ENCODE measurements around the gene PAGE1. TPM values are rescaled to one million over a fixed set of nuclear protein-coding genes. Genes with fewer than 3 reads are reported as not detected.

The PAGE1 gene
- total RNA-seq, 2 experiments from 2014 or later = not detected

GRCh38 chrX:49659771-49660170 is 36.0 kb downstream of the PAGE1 start:
- Mint-ChIP-seq H3K4me3 (no peak overlapping the region), H3K4me1 (ENCODE audit: low read depth) (no peaks in the 10 kb centered on the region), H3K27ac (no peak overlapping the region), H3K27me3 (no peaks in the 10 kb centered on the region), H3K36me3 (ENCODE audit: low read depth) (no peaks in the 10 kb centered on the region), H3K9me3 (no peaks in the 10 kb centered on the region)
- no peaks in the 10 kb centered on the region for H3K9me3 ChIP-seq (ENCODE audit: control insufficient read depth in 1 of 2, insufficient read depth in 1 of 2, low read length in 2 of 2)
- TF ChIP-seq CTCF (IDR thresholded peaks at IDR 0.05) = no peak
- no peak overlapping the region for H3K4me3 ChIP-seq (ENCODE audit: low read length)
- DNase-seq (no peak), ATAC-seq (ENCODE audit: poor library complexity) (no peak)
- ChIA-PET CTCF (interaction anchor here (0.6 kb wide), 1 partner anchor 11 kb away, joined by 3 read pairs; no protein-coding TSS in a partner anchor), POLR2A (no interaction called here)
- H3K27ac ChIP-seq (ENCODE audit: low read depth in 1 of 2, low read length in 2 of 2) = no peak overlapping the region
- intact Hi-C loops (cut with DNase I, micrococcal nuclease) = no loop called here
- no peaks in the 10 kb centered on the region for H3K36me3 ChIP-seq (ENCODE audit: insufficient read depth, low read length)
- no peaks in the 10 kb centered on the region for H3K4me1 ChIP-seq (ENCODE audit: insufficient read depth, low read length)
- peaks cover 0 to 3% of the 10 kb centered on the region in 2 experiments for H3K27me3 ChIP-seq (ENCODE audit: control insufficient read depth in 1 of 2, insufficient read depth in 2 of 2, low read length in 2 of 2)

GRCh38 chrX:49656533-49656932 is 39.3 kb downstream of the PAGE1 start:
- no peak for TF ChIP-seq CTCF (IDR thresholded peaks at IDR 0.05)
- peaks cover 0 to 3% of the 10 kb centered on the region in 2 experiments for H3K27me3 ChIP-seq (ENCODE audit: control insufficient read depth in 1 of 2, insufficient read depth in 2 of 2, low read length in 2 of 2)
- H3K36me3 Mint-ChIP-seq (ENCODE audit: low read depth) = no peaks in the 10 kb centered on the region
- H3K4me1 Mint-ChIP-seq (ENCODE audit: low read depth) = no peaks in the 10 kb centered on the region
- H3K9me3 ChIP-seq (ENCODE audit: control insufficient read depth in 1 of 2, insufficient read depth in 1 of 2, low read length in 2 of 2) = no peaks in the 10 kb centered on the region
- H3K27ac Mint-ChIP-seq = no peak overlapping the region
- no peak overlapping the region for H3K4me3 Mint-ChIP-seq
- H3K4me1 ChIP-seq (ENCODE audit: insufficient read depth, low read length) = no peaks in the 10 kb centered on the region
- no peaks in the 10 kb centered on the region for H3K9me3 Mint-ChIP-seq
- ATAC-seq (ENCODE audit: poor library complexity) (no peak), DNase-seq (no peak)
- intact Hi-C loops (cut with DNase I, micrococcal nuclease) = no loop called here
- H3K36me3 ChIP-seq (ENCODE audit: insufficient read depth, low read length) = no peaks in the 10 kb centered on the region
- ChIA-PET CTCF (no interaction called here), POLR2A (no interaction called here)
- no peaks in the 10 kb centered on the region for H3K27me3 Mint-ChIP-seq
- no peak overlapping the region for H3K27ac ChIP-seq (ENCODE audit: low read depth in 1 of 2, low read length in 2 of 2)
- H3K4me3 ChIP-seq (ENCODE audit: low read length) = no peak overlapping the region

GRCh38 chrX:49644991-49645637 is 50.7 kb downstream of the PAGE1 start:
- Histone ChIP-seq H3K27me3 (ENCODE audit: control insufficient read depth in 1 of 2, insufficient read depth in 2 of 2, low read length in 2 of 2) (no peaks in the 10 kb centered on the region), H3K4me3 (ENCODE audit: low read length) (no peak overlapping the region), H3K9me3 (ENCODE audit: control insufficient read depth in 1 of 2, insufficient read depth in 1 of 2, low read length in 2 of 2) (no peaks in the 10 kb centered on the region), H3K36me3 (ENCODE audit: insufficient read depth, low read length) (no peaks in the 10 kb centered on the region), H3K27ac (ENCODE audit: low read depth in 1 of 2, low read length in 2 of 2) (no peak overlapping the region), H3K4me1 (ENCODE audit: insufficient read depth, low read length) (no peaks in the 10 kb centered on the region)
- Mint-ChIP-seq H3K9me3 (no peaks in the 10 kb centered on the region), H3K27ac (no peak overlapping the region), H3K4me3 (no peak overlapping the region), H3K27me3 (no peaks in the 10 kb centered on the region), H3K4me1 (ENCODE audit: low read depth) (no peaks in the 10 kb centered on the region), H3K36me3 (ENCODE audit: low read depth) (no peaks in the 10 kb centered on the region)
- ChIA-PET CTCF (no interaction called here), POLR2A (no interaction called here)
- no peak for DNase-seq
- intact Hi-C loops (cut with DNase I, micrococcal nuclease) = no loop called here
- no peak for ATAC-seq (ENCODE audit: poor library complexity)
- TF ChIP-seq CTCF (IDR thresholded peaks at IDR 0.05) = no peak

Other genes with a start within 250 kb of the PAGE1 start
- gene GAGE12C, start 163.8 kb downstream of the PAGE1 start, total RNA-seq = not detected
- gene GAGE12D, start 154.3 kb downstream of the PAGE1 start, total RNA-seq = not detected
- not detected for gene GAGE12E, start 144.7 kb downstream of the PAGE1 start, total RNA-seq
- gene GAGE12F, start 135.1 kb downstream of the PAGE1 start, total RNA-seq = not detected
- gene GAGE12G, start 125.6 kb downstream of the PAGE1 start, total RNA-seq = not detected
- not detected for gene GAGE12H, start 116.0 kb downstream of the PAGE1 start, total RNA-seq
- not detected for gene GAGE2A, start 106.5 kb downstream of the PAGE1 start, total RNA-seq
- gene GAGE1, start 97.0 kb downstream of the PAGE1 start, total RNA-seq = not detected
- not detected for gene PAGE4, start 133.3 kb upstream of the PAGE1 start, total RNA-seq
- gene USP27X, start 183.5 kb upstream of the PAGE1 start, total RNA-seq = 1 to 10 TPM; 2.7 to 3.2 TPM
- gene CLCN5, start 226.6 kb upstream of the PAGE1 start, total RNA-seq = 1 to 10 TPM in 1 of 2 experiments, under 1 TPM in 1; 0.61 to 1.6 TPM

All from CD4-positive, alpha-beta T cell (primary cell).